GM19023 (cell line): ENCODE results near the gene RFTN1.
"Not testable (repeated sequence)": the region's sequence is repeated elsewhere in the genome, so short reads cannot be mapped to it uniquely, and the experiment has no call there.

Experiments used
- ATAC-seq: cut with Tn5 transposase; IDR thresholded peaks from one replicate; pipeline ENCODE4 v1.9.1; 2021; ENCODE audit warnings: mild to moderate bottlenecking, moderate library complexity; ENCODE audit not compliant: unreplicated experiment

The RFTN1 gene

DNA sequence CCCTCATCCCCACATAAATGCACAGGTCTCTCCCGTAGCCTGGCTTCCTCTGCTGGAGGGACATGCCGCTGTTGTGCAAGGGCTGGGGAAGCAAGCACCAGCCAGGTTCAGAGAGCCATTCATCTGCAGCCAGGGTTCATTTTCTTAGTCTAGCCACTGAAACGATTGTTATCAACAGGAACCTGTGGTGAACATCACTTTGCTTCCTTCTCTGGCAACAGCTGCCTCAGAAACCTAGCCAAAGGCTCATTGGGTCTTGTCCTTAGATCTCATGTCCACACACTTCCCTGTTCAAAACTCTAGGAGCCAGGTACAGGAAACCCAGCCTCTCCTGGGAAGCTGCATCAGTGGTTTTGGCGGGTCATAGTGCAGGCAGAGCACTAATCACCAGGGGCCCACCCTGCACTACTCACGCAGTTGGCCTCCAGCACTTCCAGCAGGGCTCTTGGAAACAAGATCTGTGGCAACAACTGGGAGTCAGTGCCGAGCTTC, 201.5 kb downstream of the RFTN1 start:
- peak; percentile 59 for ATAC-seq

DNA sequence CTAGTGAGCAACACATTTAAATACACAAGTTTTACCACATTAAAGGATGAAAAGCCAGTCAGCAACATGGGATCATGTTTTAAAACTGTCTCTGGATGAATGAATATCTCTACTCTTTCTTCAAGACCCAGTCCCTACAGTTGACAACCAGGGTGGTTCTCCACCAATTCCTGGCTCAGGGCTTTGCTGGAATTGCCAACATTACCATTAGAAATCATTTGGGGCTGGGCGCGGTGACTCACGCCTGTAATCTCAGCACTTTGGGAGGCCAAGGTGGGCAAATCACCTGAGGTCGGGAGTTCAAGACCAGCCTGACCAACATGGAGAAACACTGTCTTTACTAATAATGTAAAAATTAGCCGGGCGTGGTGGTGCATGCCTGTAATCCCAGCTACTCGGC, 203.0 kb downstream of the RFTN1 start:
- not testable (repeated sequence) for ATAC-seq

DNA sequence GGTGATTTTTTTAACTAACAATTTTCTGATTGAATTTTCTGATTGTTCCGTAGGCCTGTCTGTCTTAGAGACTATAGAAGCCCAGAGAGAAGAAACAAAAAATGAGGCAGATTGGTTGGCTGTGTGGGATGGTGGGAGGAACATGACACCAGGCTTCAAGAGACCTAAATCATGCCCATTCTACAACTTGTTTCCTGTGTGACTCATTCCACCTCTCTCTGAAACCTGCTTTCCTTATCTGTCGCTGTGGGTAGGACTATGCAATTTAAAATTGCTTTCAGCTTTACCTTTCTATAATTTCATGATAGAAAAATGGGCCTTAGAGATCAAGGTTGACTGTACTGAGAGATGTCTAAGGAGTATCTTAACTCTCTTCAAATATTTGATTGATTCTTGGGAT, 203.9 kb downstream of the RFTN1 start:
- peak; percentile 68 for ATAC-seq

DNA sequence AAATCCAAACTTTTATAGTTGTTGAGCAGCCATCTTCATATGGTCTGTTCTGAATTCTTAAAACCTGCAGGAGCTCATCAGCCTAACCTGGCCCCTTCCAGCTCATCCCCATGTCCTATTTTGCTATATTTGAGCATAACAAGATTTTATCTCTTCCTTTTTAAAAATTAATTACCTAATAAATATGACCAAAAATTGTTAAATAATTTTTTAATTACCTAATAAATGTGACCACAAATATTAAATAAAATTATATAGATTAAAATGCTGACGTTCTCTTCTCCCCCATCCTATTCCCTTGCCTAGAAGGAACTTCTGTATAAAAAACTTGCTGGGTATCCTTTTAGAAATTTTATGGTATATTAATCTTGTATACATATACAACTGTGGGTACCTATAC, 204.8 kb downstream of the RFTN1 start:
- no peak for ATAC-seq

DNA sequence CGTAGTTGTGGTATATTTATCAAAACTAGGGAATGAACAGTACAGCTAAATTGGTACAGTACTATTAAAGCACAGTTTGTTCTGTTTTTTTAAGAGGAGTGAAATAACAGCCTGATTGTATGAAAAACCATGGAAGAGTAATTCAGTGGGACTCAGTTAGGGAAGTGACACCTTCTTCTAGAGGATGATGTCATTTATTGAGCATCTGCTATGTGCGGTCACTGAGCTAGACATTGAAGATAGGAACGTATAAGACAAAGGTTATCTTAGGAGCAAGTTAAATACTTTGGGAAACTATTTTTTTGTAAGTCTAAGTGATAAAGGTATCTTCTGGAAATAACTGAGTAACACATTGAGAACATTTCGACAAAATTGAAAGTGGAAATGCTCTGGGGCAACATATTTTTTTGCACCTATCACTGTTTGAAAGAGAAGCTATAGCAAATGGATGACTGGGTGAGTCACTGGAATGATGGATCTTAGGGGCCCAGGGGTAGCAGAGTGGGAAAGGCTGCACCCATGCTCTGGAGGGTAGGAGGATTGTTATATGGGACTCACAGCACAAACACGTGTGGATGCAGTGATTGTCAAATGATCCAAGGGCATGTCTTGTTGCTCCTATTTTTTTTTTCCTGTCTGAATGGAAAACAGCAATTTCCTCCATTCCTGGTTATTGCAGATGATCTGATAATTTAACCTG, 205.5 kb downstream of the RFTN1 start:
- ATAC-seq: no peak

DNA sequence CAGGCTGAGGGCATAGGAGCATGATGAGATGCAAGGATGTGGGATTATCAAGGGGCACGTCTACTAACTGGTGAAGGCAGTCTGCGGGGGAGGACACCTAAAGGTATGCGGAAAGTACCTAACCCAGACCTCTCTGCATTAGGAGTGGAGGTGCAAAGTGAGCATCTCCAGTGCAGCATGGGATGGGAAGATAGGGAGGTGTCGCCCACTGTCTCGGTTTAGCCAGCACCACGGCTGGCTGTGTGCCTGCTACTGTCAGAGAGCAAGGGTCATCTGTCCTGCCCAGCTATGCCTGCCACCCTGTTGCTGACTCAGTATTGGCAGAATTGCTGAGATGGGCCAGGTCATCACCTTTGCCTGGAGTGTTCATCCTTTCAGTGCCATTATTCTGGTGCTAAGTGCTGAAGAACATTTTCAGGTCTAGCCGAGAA, 208.4 kb downstream of the RFTN1 start:
- no peak for ATAC-seq

DNA sequence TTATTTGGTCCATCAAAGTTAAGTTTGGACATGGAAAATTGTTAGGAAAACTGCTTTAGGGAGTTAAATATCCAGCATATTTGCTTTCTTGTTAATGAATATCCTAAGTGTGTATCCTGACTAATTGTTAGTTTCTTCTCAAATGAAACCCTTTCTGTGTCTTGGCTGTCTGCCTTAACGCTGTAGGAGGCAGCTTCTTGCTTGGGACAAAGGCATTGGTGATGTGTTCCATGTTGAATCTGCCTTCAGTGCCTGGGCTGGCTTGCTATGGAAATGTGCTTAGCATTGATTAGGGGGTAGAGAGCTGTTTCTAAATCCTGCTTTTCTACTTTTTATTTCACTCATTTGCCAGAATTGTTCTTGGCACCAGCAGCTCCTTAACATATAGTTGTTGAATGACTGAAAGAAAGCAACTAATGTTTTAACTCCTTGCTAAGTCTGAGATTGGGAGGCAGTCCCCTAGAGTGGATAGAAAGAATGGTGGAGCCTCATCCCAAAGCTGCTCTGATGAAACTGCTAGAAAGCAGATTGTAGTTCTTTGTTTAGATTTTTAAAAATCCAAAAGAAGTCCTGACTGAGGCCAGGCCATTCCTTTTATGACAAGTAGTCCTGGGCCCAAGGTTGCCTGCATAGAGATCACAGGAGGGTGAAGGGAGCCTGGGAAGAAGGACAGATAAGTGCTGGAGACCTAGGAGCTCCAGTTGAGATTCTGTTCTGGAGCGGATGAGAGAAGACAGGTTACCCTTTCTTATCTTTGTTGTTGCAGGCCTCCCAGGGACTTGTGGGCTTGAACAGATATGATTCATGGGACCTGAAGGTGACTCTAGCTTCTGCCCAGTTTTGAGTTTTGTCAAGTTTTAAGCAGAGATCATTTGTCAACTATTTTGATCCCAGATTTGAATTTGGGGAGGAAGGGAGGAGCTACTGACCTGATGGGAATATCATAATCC, 209.2 kb downstream of the RFTN1 start:
- ATAC-seq: no peak

DNA sequence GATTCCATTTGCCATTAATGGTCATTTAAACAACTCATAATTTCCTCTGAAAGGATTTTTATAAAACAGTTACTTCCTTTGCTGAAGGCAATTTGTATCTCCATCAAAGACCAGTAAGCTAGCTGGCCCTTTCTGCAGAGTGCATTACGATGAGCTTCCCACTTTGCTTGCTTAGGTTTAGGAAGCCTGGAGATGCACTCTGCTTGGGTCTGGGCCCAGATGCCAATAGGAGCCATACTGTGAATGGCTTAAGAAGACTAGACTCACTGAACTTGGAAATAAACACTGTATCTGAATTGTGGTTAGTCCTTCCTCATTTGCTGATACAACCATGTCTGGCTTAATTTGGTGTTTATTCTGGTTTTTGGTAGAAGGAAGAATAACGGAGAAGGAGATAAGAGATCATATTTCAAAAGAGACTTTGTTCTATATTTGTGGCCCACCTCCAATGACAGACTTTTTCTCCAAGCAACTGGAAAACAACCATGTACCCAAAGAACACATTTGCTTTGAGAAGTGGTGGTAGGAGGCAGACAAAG, 210.4 kb downstream of the RFTN1 start:
- ATAC-seq: no peak

DNA sequence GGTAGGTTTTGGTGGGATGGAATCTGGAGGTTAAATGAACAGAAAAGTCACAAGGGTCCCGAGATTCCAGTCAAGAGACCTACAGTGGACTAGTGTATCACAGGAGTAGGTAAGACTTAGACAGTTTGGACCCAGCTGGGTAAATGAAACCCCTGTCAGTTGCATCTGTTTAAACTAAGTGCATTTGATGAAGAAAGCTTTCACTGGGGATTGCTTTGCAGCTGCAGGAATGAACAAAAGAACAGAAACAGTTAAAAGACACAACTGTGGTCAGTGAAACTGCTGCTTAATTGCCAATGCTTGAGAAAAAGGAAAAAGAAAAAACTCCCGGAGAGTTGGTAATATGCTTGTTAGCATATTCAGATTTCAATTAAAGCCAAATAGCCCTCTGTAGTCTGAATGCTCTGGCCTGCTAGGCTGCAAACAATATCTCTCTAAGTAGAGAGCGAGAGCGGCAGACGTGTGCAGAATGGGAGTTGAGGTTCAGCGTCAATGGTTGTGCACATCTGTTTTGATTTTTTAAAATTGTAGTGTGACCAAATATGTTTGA, 211.3 kb downstream of the RFTN1 start:
- no peak for ATAC-seq

DNA sequence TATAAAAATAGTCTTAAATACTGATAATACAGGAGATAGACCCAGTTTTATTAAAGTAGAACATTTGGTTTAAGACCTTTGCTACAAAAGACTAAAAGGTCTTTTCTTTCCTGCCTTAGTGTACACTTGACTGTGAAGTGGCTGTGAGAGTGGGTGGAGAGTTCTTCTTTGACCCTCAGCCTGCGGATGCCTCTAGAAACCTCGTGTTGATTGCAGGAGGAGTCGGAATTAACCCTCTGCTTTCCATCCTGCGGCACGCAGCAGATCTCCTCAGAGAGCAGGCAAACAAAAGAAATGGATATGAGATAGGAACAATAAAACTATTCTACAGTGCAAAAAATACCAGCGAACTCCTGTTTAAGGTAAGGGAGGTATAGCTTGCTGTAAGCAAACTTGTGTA, 212.0 kb downstream of the RFTN1 start:
- no peak for ATAC-seq

DNA sequence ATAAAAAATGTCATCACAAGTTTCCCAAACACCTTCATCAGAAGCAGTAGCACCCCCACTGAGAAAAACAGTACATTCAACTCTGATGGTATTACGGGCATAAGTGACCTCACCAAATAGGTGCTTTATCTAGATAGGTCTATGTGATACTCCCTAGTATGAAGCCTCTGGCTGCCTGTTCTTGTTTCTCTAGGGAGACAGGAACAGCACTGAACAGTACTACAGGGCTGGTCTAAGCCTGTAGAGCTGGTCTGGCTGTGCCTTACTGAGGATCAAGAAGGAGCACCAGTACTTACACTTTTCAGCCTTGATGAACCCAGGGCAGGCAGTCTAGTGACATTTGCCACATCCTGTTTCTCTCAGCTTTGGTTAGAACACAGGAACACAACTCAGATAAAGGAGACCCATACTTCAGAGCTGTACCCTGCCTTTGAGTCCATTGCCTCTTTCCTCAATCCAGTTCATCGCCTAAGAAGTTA, 212.6 kb downstream of the RFTN1 start:
- ATAC-seq: peak; percentile 39

DNA sequence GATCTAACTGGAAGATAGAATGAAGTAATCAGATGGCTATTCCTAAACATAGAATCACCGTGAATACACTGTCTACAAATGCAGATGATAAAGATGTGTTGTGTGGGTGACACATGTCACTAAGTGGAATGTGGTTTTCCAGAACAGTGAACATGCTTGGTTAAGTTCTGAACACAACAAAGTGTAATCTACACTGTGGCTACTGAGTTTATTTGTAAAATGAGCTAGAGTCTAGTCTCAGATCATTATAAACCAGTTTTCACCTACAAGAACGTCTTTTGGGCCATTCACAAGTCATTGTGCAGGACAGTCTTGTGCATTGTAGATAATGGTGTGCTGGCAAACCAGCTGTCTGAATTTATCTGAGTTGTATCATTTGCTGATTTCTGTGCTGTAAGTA, 213.2 kb downstream of the RFTN1 start:
- no peak for ATAC-seq

DNA sequence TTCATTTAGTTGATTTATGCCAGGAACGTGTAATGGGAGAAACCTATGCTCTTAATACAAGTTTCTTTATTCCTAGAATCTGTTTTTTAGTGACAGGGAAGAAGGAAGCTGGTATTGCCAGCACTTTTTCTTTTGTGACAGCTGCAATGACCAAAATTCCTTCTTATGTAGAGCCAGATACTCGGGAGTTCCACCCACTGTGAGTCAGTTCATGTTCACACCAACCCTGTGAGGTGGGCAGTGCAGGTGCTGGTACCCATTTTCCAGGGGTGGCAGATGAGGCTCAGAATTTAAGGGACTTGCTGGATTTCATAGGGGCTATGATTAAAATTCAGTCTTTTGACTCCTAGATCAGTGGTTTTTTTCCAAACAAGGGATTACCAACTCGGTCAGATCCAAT, 213.8 kb downstream of the RFTN1 start:
- no peak for ATAC-seq

DNA sequence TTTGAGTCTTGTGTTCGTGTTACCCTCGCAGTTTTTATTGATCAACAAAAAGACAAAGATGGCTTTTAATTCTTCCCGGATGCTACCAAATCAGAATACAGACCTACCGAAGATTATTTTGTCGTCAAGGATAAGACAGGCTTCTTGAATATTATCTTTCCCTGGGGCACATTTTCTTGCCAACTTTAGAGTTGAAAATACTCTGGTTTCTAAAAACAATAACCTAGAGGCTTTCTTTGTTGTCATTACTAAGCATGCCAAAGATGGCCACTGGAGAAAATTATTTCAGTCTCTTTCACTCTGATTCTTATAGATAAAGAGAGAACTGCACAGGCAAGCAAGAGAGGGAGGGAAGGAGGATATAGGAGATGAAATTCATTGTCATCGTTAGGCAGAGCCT, 214.6 kb downstream of the RFTN1 start:
- no peak for ATAC-seq

DNA sequence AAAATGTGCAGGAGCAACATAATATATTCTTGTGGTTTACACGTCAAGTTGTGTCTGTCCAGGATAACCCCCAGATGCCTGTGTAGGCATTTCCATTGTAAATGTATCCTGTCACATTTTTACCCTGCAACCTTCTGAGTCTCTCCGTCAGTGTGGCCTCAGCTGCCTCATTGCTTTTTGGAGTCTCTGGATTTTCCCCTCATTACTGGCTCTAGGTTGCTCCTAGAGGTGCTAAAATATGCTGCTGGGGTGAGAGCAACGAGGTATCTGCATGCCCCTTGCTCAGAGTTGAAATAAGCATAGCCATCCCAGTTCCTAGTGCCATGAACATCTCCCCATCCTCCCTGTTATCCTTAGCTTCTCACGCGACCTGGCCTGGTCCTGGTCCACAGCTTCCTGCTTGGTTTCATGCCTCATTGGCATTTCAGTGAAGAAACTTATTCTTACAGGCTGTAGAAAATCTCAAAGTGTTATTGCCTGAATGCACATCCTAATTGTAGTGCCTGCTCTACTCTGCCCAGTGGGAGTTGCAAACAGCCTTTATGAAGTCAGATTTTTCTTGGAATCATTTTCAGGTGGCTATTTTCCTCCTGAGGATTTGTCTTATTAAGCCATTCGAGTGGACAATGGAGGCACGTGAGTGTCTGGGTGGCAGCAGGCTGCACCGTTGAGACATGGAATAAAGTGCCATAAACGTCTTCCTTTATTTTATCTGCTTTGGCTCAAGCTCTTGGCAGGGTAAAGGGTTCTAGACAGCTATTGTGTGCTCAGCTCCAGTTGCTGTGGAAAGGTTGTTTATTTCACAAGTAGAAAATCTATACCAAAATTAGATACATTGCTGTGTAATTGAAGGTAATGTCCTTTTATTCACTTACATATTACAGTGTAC, 215.3 kb downstream of the RFTN1 start:
- no peak for ATAC-seq

DNA sequence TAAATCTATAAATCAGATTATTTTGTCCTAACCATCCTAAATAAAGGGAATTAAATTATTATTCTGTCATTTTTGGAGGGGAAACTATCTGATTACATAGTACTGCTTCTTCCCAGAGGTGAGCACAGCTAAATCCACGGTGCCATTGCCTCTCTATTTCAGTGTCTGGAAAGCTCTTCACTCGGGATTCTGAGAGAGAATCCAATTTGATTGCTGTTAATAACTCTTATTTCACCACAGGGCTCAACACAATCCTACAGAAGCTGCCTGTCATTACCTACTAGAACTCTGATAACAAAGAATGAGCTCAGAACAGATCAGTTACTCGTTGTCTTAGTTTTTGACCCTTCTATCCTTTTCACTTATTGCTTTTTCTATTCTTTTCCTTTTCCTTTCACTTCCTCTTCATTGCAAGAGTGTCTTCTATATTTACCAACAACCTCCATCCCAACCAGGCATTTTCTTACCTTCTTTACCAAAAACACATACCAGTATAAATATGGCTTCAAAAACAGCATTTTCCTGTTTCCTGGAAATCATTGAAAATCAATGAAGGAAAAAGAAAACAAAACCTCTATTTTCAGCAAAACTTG, 218.1 kb downstream of the RFTN1 start:
- no peak for ATAC-seq

DNA sequence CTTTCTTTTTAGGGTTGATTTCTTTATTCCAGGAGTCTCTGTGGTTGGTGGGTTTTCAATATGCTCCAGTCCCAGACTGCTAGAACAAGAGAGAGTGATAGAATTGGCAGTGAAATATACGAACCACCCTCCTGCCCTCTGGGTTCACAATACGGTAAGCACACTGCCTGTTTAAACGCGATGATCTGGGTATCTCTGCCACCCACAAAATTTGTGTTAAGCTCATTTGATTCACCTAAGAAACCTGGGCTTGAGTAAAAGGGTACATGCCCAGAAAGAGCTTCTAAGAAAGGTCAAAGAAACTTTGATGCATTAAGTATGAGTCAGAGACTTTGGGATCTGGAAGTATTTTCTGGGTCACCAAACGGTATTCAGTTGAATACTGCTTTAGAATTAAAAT, 218.7 kb downstream of the RFTN1 start:
- no peak for ATAC-seq

DNA sequence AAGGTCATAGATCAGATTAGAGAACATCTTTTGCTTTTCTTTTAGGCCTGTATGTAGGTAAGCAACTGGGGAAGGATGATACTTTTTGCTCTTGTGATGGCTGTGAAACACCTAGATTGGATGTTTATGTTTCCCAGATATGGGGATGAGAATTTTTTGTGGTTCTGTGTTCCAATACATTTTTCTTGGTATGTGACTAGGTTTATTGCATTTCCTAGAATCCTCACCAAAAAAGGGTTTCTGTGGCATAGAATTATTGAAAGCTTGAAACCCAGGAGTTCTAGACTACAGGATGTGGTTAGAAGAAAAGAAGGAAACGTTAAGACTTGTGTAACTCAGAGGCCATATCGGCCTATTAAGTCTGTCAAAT, 222.7 kb downstream of the RFTN1 start:
- no peak for ATAC-seq

DNA sequence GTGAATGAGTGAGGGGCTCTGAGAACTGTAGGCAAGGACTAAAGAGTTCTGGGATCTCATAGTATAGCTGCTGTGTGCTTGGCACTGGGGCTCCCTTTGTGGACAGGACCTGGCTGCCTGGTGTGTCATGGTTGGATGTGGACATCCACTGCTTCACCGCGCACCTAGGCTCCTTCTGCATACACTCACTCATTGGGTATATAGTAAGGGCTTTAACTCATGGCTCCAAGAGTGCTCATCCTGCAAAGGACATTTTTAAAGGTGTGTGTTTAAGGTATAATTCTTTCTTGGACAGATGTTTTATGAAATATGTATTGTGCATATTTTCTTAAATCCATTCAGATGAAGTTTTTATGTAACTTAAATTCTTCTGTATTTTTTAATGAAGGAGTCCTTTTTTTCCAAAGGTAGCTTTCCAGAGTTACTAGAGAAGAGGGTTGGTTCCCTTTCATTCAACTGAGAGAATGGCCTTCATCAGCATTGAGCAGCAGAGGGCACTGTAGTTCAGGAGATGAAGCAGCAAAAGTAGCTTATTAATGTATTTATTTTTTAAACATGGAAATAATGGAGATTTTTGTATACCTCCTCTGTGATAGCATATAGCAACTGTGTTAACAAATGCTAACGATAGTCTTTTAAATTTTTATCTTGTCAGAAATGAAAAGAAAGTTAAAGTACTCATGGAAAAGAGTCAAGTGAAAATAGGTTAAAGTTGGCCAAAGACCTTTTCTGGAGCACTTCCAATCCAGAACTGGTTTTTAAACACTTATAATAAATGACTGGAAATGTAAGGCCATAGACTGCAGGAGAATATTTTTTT, 223.3 kb downstream of the RFTN1 start:
- ATAC-seq: no peak
